WTC11 (cell line): ENCODE measurements around the gene GSPT1. TPM values are rescaled to one million over a fixed set of nuclear protein-coding genes. Genes with fewer than 3 reads are reported as not detected.
A peak's percentile ranks its signal among the peaks of the same experiment; 100 is the strongest.

Experiments
- ATAC-seq: fragments of 200-7000 bp; cut with Tn5 transposase; 2 replicates; pipeline ENCODE4 v1.10.0; 2021; ENCODE audit warnings: mild to moderate bottlenecking, moderate library complexity
- CTCF ChIA-PET: fragments of 300-600 bp; sonication (Branson Sonifier 250); formaldehyde crosslinking; loops from one replicate; lab custom pipeline; 2021; ENCODE audit warnings: antibody characterized with exemption; lab: Charles Lee
- POLR2A ChIA-PET: fragments of 350-600 bp; sonication (Branson Sonifier 250); formaldehyde crosslinking; loops from one replicate; lab custom pipeline; 2021; ENCODE audit warnings: antibody characterized with exemption; lab: Charles Lee
- DNase-seq: peaks from one replicate; pipeline ENCODE4 v3.0.0; 2021; ENCODE audit warnings: low spot score
- H3K27ac Mint-ChIP-seq: 2 replicates; pipeline ENCODE4 v1.8.0; 2021; ENCODE audit warnings: mixed read lengths
- H3K27me3 Mint-ChIP-seq: 2 replicates; pipeline ENCODE4 v1.8.0; 2021; ENCODE audit warnings: low read depth, mild to moderate bottlenecking, moderate library complexity, mixed read lengths
- H3K36me3 Mint-ChIP-seq: 2 replicates; pipeline ENCODE4 v1.8.0; 2021; ENCODE audit warnings: mixed read lengths
- H3K4me1 Mint-ChIP-seq: 2 replicates; pipeline ENCODE4 v1.8.0; 2022; ENCODE audit warnings: mixed read lengths
- H3K4me3 Mint-ChIP-seq: 2 replicates; pipeline ENCODE4 v1.8.0; 2021; ENCODE audit warnings: mild to moderate bottlenecking, moderate library complexity, mixed read lengths
- H3K9me3 Mint-ChIP-seq: 2 replicates; pipeline ENCODE4 v1.8.0; 2021; ENCODE audit warnings: mixed read lengths
- MXD4 ChIP-seq: fragments of 250-450 bp; sonication (Bioruptor Pico); IDR thresholded peaks from 2 replicates; pipeline ENCODE4 v1.8.0; 2021; ENCODE audit warnings: mild to moderate bottlenecking, moderate library complexity, borderline replicate concordance
- ZNF423 ChIP-seq: fragments of 250-450 bp; sonication (Bioruptor Pico); IDR thresholded peaks from 2 replicates; pipeline ENCODE4 v2.1.2; 2022; ENCODE audit warnings: mild to moderate bottlenecking, moderate library complexity
- total RNA-seq: library from RNA; stranded (reverse); gene quantifications from 3 replicates; pipeline ENCODE4 v1.2.3, GENCODE V29; 2021
- TF ChIP-seq, protein P1 (sequence below): sonication (generic); formaldehyde crosslinking; IDR thresholded peaks from 2 replicates; pipeline ENCODE4 v1.8.1; 2023; ENCODE audit warnings: mild to moderate bottlenecking, missing genetic modification reagents, borderline replicate concordance
- TF ChIP-seq, protein P2 (sequence below): sonication (generic); formaldehyde crosslinking; IDR thresholded peaks from 2 replicates; pipeline ENCODE4 v1.8.1; 2023; ENCODE audit warnings: mild to moderate bottlenecking, missing genetic modification reagents, moderate library complexity
- TF ChIP-seq, protein P3 (sequence below): sonication (generic); formaldehyde crosslinking; IDR thresholded peaks from 2 replicates; pipeline ENCODE4 v1.8.1; 2022; ENCODE audit warnings: mild to moderate bottlenecking, moderate library complexity, missing genetic modification reagents
- TF ChIP-seq, protein P4 (sequence below): sonication (generic); formaldehyde crosslinking; IDR thresholded peaks from 2 replicates; pipeline ENCODE4 v1.8.1; 2023; ENCODE audit warnings: mild to moderate bottlenecking, missing genetic modification reagents
- TF ChIP-seq, protein P5 (sequence below): fragments of 250-450 bp; sonication (Bioruptor Pico); IDR thresholded peaks from 2 replicates; pipeline ENCODE4 v1.9.0; 2021; ENCODE audit warnings: mild to moderate bottlenecking, borderline replicate concordance
- TF ChIP-seq, protein P6 (sequence below): sonication (generic); formaldehyde crosslinking; conservative IDR thresholded peaks from 2 replicates; pipeline ENCODE4 v1.8.1; 2023; ENCODE audit warnings: mild to moderate bottlenecking, low read depth, missing genetic modification reagents, moderate library complexity

Gene GSPT1
- total RNA-seq, 1 experiment from 2014 or later: 190 TPM

DNA sequence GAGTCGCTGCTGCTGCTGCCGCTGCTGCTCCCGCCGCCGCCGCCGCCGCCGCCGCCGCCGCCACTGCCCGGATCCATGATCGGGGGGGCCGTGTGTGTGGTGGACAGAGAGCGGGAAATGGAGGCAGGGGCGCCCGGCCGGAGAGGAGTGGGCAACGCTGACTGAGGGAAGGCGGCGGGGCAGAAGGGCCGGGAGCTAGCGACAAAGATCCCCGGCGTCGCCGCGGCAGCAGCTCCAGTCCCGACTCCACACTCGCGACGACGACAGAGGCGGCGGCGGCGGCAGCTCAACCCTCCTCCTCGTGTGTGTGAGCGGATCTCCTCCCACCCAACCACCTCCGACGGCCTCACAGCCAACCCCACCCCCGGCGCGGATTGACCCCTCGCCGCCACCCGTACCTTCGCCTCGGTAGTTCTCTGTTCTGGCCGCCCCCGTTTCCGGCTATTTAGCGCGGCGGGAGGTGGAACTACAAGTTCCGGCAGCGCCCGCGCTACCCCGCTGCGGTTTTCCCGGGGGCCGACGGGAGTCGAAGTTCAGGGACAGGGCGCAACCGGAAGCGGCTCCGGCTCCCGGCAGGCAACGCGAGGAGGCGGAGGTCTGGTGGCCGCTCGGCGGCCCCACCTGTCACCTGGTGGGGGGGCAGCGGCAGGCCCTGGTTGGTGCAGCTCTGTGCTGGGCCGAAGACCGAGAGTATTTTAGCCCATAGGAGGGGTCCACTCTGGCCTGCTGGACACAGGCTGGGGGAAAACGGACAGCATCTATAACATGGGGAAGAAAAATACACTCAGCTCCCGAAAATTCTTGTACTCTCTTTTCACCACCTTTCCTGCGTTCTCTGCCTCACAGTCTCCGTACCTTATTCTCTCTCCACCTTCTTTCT, at the start of gene GSPT1 (continued):
- TF ChIP-seq, protein P1, sequence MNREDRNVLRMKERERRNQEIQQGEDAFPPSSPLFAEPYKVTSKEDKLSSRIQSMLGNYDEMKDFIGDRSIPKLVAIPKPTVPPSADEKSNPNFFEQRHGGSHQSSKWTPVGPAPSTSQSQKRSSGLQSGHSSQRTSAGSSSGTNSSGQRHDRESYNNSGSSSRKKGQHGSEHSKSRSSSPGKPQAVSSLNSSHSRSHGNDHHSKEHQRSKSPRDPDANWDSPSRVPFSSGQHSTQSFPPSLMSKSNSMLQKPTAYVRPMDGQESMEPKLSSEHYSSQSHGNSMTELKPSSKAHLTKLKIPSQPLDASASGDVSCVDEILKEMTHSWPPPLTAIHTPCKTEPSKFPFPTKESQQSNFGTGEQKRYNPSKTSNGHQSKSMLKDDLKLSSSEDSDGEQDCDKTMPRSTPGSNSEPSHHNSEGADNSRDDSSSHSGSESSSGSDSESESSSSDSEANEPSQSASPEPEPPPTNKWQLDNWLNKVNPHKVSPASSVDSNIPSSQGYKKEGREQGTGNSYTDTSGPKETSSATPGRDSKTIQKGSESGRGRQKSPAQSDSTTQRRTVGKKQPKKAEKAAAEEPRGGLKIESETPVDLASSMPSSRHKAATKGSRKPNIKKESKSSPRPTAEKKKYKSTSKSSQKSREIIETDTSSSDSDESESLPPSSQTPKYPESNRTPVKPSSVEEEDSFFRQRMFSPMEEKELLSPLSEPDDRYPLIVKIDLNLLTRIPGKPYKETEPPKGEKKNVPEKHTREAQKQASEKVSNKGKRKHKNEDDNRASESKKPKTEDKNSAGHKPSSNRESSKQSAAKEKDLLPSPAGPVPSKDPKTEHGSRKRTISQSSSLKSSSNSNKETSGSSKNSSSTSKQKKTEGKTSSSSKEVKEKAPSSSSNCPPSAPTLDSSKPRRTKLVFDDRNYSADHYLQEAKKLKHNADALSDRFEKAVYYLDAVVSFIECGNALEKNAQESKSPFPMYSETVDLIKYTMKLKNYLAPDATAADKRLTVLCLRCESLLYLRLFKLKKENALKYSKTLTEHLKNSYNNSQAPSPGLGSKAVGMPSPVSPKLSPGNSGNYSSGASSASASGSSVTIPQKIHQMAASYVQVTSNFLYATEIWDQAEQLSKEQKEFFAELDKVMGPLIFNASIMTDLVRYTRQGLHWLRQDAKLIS: no peak; the same call in 1 of the 2 replicates
- TF ChIP-seq, protein P2, sequence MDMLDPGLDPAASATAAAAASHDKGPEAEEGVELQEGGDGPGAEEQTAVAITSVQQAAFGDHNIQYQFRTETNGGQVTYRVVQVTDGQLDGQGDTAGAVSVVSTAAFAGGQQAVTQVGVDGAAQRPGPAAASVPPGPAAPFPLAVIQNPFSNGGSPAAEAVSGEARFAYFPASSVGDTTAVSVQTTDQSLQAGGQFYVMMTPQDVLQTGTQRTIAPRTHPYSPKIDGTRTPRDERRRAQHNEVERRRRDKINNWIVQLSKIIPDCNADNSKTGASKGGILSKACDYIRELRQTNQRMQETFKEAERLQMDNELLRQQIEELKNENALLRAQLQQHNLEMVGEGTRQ (CRISPR knock-in tag): peak; percentile 47
- TF ChIP-seq, protein P3, sequence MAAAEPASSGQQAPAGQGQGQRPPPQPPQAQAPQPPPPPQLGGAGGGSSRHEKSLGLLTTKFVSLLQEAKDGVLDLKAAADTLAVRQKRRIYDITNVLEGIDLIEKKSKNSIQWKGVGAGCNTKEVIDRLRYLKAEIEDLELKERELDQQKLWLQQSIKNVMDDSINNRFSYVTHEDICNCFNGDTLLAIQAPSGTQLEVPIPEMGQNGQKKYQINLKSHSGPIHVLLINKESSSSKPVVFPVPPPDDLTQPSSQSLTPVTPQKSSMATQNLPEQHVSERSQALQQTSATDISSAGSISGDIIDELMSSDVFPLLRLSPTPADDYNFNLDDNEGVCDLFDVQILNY (CRISPR knock-in tag): 0 out of 2 replicates have a peak, but pooled peaks have one; percentile 59
- TF ChIP-seq, all 79 proteins: peak for 17

DNA sequence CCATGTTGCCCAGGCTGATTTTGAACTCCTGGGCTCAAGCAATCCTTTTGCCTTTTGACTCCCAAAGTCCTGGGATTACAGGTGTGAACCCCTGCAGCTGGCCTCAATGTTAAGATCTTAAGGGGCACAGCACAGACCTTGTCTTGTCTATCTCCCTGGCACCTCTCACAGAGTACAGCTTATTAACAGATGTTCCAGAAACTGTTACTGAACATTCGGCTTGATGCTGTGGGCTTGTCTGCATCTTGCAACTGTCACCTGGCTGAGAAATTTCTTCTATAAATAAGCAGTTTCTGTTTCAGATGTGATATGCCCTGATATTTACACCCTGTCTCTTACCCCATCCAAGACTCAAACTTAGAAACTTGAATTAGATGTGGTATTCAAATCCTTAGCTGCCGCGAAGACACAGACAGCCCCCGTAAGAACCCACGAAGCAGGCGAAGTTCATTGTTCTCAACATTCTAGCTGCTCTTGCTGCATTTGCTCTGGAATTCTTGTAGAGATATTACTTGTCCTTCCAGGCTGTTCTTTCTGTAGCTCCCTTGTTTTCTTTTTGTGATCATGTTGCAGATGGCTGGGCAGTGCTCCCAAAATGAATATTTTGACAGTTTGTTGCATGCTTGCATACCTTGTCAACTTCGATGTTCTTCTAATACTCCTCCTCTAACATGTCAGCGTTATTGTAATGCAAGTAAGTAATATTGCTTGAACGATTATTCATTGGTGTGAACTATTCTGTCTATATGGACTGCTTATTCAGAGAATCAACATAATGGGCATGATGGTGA, 49.2 kb upstream of the GSPT1 start, which contains the start of gene TNFRSF17:
TSS of gene TNFRSF17 (plus strand) at position 450 of the 791 bp plus-strand sequence. CDS start at position 565, 115 bp downstream.
- CTCF ChIA-PET: interaction anchor here (0.8 to 2.1 kb wide), 3 partner anchors 16 to 103 kb away, joined by 4 to 11 read pairs (median 5); no protein-coding TSS in a partner anchor
- H3K27ac Mint-ChIP-seq: no peak within 1 kb of the TSS
- no peaks in the 10 kb centered on the region for H3K9me3 Mint-ChIP-seq
- TF ChIP-seq ZNF423 (CRISPR knock-in tag) (no peak), MXD4 (CRISPR knock-in tag) (no peak)
- TF ChIP-seq, protein P4, sequence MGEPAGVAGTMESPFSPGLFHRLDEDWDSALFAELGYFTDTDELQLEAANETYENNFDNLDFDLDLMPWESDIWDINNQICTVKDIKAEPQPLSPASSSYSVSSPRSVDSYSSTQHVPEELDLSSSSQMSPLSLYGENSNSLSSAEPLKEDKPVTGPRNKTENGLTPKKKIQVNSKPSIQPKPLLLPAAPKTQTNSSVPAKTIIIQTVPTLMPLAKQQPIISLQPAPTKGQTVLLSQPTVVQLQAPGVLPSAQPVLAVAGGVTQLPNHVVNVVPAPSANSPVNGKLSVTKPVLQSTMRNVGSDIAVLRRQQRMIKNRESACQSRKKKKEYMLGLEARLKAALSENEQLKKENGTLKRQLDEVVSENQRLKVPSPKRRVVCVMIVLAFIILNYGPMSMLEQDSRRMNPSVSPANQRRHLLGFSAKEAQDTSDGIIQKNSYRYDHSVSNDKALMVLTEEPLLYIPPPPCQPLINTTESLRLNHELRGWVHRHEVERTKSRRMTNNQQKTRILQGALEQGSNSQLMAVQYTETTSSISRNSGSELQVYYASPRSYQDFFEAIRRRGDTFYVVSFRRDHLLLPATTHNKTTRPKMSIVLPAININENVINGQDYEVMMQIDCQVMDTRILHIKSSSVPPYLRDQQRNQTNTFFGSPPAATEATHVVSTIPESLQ (CRISPR knock-in tag): no peak
- no peak within 1 kb of the TSS for H3K4me3 Mint-ChIP-seq
- no peaks in the 10 kb centered on the region for H3K4me1 Mint-ChIP-seq
- DNase-seq (no peak), ATAC-seq (no peak)
- no peaks in the 10 kb centered on the region for H3K27me3 Mint-ChIP-seq
- POLR2A ChIA-PET: no interaction called here
- H3K36me3 Mint-ChIP-seq: no peaks in the 10 kb centered on the region

DNA sequence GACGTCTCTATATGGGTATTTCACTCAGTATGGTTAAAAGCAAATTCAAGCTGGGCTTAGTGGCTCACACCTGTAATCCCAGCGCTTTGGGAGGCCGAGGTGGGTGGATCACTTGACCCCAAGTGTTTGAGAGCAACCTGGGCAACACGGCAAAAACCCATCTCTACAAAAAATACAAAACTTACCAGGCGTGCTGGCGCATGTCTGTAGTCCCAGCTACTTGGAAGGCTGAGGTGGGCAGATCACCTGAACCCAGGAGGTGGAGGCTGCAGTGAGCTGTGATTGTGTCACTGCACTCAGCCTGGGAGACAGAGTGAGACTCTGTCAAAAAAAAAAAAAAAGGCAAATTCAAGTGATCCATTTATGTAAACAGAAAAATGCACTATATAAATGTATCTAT, 48.0 kb upstream of the GSPT1 start:
- DNase-seq: no peak
- Mint-ChIP-seq H3K36me3 (no peaks in the 10 kb centered on the region), H3K4me1 (no peaks in the 10 kb centered on the region), H3K27ac (peak overlapping the region; percentile 76; the same call in 1 of the 2 replicates), H3K4me3 (no peak overlapping the region), H3K9me3 (no peaks in the 10 kb centered on the region), H3K27me3 (no peaks in the 10 kb centered on the region)
- CTCF ChIA-PET: interaction anchor here (0.8 to 2.1 kb wide), 3 partner anchors 13 to 131 kb away, joined by 3 to 11 read pairs (median 3); partner anchors contain the start of gene SNX29
- POLR2A ChIA-PET: no interaction called here
- no peak for ATAC-seq
- TF ChIP-seq, protein P5, sequence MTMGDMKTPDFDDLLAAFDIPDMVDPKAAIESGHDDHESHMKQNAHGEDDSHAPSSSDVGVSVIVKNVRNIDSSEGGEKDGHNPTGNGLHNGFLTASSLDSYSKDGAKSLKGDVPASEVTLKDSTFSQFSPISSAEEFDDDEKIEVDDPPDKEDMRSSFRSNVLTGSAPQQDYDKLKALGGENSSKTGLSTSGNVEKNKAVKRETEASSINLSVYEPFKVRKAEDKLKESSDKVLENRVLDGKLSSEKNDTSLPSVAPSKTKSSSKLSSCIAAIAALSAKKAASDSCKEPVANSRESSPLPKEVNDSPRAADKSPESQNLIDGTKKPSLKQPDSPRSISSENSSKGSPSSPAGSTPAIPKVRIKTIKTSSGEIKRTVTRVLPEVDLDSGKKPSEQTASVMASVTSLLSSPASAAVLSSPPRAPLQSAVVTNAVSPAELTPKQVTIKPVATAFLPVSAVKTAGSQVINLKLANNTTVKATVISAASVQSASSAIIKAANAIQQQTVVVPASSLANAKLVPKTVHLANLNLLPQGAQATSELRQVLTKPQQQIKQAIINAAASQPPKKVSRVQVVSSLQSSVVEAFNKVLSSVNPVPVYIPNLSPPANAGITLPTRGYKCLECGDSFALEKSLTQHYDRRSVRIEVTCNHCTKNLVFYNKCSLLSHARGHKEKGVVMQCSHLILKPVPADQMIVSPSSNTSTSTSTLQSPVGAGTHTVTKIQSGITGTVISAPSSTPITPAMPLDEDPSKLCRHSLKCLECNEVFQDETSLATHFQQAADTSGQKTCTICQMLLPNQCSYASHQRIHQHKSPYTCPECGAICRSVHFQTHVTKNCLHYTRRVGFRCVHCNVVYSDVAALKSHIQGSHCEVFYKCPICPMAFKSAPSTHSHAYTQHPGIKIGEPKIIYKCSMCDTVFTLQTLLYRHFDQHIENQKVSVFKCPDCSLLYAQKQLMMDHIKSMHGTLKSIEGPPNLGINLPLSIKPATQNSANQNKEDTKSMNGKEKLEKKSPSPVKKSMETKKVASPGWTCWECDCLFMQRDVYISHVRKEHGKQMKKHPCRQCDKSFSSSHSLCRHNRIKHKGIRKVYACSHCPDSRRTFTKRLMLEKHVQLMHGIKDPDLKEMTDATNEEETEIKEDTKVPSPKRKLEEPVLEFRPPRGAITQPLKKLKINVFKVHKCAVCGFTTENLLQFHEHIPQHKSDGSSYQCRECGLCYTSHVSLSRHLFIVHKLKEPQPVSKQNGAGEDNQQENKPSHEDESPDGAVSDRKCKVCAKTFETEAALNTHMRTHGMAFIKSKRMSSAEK: no peak
- TF ChIP-seq, protein P1: no peak
- TF ChIP-seq, protein P6, sequence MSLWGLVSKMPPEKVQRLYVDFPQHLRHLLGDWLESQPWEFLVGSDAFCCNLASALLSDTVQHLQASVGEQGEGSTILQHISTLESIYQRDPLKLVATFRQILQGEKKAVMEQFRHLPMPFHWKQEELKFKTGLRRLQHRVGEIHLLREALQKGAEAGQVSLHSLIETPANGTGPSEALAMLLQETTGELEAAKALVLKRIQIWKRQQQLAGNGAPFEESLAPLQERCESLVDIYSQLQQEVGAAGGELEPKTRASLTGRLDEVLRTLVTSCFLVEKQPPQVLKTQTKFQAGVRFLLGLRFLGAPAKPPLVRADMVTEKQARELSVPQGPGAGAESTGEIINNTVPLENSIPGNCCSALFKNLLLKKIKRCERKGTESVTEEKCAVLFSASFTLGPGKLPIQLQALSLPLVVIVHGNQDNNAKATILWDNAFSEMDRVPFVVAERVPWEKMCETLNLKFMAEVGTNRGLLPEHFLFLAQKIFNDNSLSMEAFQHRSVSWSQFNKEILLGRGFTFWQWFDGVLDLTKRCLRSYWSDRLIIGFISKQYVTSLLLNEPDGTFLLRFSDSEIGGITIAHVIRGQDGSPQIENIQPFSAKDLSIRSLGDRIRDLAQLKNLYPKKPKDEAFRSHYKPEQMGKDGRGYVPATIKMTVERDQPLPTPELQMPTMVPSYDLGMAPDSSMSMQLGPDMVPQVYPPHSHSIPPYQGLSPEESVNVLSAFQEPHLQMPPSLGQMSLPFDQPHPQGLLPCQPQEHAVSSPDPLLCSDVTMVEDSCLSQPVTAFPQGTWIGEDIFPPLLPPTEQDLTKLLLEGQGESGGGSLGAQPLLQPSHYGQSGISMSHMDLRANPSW (CRISPR knock-in tag): no peak
